EH (cell line): ENCODE data around the gene HK1.
"Not testable (repeated sequence)": the region's sequence is repeated elsewhere in the genome, so short reads cannot be mapped to it uniquely, and the experiment has no call there.

ENCODE experiments used
- DNase-seq: peaks from one replicate; pipeline ENCODE4 v3.0.0-alpha.2; 2015; ENCODE audit warnings: low read depth

HK1 gene

DNA sequence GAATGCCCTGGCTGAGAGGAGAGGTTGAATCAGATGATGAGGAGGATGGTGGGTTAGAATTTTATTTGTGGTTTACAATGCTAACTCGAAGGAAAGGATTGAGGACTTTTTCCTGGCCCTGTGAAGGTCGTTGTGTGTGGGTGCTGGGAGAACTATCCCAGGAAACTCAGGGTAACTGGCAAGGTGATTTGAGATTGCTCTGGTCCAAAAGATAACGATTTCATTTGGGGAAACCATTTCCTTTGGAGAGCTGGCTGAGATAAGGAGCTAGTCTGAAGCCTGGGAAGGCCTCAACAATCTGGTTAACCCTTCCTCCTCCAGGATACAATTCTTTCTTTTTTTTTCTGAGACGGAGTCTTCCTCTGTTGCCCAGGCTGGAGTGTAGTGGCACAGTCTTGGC lies 33.0 kb downstream of the HK1 start:
- DNase-seq, result no peak

DNA sequence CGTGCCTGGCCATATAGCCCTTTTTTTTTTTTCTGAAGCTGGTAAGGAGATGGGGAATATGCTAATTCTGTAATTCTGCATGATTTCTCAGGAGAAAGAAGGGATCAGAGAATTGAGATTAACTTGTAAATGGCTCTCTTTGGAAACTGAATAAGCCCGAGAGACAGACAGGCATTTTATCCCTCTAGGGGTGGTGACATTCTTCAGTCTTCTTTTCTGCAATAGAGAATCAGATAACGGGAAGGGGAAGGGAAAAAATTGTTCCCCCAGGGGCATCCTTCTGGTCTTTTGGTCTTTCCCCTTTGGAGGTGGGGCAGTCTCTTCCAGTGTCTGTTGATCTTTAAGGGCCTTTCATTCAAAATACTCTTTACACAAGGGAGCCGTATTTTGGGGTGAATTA lies 34.2 kb downstream of the HK1 start:
- no peak for DNase-seq

DNA sequence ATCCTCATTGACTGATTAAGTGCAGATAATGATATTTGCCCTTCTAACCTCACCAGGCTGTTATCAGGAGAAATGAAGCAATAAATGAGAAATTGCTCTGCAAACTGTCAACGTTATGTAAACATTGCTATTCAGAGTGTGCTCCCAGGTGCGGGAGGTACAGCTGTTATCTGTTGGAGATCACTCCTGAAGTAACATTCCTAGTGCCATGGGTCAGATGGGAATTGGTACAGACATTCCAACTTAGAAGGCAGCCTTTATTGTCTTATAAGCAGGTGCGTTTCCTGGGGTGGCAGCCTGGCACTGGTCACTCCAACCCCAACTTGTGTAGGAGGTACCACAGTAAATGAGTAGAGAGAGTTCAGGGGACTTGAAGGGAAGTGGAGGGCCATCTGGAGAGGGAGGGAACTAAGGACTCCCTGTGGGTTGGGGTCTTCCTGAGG lies 36.8 kb downstream of the HK1 start:
- DNase-seq, result no peak

DNA sequence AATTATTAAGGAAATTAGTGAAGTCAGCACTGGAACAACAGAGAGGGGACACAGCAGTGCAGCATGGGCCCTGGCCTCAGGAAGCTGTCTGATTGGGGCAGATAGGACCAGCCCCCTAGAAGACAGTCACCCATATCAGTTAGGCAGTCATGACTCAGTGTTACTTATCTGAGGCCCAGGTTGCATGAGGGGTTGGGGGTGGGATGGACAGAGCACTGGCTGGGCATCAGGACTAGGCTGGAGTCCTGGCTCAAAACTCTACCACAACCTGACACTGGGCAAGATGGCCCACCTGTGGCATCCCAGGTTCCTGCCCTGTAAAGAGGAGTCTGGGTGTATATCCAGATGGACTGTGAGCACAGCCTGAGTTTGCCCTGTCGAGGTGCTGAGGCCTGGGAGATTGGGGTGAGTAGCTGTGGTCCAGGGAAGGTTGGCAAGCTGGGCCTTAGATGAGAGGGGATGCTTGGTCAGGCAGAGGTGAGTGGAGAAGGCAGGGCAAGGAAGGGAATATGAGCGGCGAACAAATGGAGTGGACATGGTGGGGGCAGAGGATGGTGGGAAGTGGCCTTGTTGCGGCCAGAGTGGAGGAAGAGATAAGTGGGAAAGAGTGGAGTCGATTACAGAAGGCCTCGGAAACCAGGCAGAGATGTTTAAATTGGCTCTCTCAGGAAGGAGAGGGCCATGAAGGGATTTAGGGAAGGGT lies 37.5 kb downstream of the HK1 start:
- no peak for DNase-seq

DNA sequence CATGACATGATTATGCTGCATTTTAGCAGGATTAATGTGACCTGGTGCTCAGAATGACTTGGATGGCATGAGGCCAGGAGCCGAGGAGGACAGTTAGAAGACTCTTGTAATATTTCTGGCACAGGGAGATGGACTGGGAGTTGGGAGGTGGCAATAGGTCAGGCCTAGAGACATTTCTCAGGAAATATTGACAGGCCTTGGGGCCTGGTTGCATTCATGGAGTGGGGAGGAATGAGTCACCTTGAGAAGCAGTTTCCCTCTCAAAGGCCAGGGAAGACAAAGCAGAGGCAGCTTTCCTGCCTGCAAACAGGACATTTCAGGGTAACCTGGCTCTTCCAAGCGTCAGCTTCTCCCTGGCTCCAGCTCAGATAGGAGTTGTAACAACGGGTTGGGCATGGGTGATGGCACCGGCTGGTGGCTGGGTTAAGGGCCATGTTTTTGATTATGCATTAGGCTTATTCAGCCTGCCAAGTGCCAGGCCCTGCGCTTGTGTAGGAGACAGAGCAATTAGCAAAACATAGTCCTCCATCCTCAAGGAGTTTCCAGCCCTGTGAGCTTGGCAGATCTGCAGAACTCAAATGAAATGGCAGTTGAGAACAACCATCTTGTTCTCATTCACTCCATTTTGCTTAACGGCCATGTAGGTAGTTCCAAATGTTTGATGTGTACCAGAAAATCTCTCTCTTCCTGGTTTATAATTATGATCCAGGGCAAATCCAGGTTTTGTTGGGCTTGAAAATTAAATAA lies 38.2 kb downstream of the HK1 start:
- DNase-seq, result peak; percentile 52

DNA sequence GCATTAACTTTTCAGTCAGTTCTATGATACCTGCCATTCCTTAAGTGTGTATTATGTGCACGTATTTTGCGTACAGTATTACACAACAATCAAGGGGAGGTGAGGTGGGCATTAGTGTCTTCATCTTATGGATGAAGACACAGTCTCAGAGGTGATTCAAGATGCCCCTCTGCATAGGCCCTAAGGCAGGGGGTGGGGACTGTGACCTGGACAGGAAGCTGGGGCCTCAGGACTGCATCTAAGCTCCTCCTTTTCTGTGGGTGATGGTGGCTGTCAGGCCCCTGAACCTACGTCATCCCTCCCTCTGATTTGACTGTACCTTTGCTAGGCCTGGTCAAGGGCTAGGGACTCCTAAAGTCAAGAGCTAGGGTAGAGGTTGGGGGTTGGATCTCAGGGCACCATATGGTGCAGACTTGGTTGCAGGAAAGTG lies 38.9 kb downstream of the HK1 start:
- no peak for DNase-seq

DNA sequence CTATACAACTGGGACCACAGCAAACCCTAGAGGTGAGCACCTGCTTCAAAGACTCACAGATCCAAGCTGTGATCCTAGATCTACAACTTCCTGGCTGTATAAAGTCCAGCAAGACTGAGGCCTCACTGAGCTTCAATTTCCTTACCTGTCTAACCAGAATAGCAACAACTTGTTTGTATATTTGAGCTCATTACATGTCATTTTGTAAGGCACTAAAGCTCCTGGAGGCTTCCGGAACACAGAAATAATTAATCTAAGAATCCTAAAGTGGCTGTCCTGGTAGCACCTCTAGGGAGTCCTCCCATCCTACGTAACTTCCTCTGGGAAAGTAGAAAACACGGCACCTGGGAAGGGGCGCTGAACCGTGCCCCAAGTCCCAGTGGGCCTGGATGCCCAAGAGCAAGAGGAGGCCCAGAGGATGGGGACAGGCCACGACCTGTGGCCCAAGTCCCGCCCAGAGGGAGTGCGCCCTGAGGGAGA lies 39.4 kb downstream of the HK1 start:
- no peak for DNase-seq

DNA sequence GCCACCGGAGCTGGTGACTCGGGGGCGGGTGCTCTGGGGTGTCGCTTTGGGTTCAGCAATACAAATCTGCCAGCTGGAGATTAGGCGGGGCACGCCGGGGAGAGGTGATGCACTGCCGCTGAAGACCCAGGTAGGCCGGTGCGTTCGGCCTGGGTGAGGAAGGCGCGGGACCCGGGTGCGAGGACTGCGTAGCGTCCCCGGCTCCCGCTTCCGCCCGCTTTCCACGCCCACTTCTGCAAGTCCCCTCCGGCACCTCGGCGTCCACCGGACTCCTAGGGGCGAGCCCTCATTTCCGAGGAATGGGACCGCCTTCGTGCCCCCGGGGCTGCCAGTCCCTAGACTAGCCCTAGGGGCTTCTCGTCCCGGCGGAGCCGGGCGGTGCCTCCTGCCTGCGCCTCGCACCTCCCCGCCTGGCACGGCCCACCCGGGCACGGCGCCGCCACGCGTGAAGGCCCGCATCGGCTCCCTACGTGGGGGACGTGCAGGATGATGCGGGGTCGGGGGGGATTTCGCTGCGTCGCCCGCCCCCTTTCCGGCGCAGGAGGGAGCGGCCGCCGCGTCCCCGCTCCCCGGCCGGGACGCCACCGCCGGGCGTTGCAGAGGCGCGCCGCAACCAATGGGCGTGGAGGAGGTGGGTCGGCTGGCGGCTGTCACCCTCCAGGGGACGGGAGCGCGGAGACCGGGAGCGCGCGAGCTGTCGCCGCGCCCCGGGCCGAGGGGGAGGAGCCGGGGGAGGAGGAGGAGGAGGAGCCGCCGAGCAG lies 40.0 kb downstream of the HK1 start:
- DNase-seq, result peak; percentile 90

DNA sequence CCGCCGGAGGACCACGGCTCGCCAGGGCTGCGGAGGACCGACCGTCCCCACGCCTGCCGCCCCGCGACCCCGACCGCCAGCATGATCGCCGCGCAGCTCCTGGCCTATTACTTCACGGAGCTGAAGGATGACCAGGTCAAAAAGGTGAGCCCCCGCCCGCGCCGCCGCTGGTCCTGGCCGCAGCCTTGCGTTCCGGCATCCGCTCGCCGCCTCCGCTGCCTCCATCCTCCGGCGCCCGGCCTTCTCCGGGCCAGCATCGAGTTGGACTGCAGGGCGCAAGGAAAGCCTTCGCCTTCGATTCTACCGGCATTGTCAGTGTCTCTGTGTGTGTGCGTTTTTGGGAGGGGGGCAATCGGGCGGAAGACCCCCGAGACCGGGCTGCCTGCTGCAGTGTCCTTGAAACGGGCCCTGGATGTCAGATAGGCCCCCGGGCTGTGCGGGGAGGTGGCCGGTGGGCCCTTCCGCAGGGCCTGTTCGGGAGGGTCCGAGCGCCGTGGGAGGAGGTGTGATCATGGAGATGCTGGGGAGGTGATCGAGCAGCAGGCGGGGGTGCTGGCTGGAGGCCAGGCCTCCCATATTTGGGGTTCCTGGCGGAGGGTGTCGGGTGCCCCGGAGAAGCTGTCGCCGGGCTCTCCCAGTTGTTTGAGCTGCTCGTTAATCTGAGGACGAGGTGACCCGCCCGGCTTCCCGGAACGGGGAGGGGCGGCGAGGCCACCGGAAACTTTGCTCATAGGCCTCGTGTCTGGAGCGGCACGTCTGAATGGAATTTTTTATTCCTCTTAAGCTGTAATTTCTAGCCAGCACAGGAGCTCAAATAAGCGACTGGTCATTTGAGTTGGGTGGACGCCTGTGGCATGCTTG lies 40.8 kb downstream of the HK1 start:
- peak; percentile 82 for DNase-seq

DNA sequence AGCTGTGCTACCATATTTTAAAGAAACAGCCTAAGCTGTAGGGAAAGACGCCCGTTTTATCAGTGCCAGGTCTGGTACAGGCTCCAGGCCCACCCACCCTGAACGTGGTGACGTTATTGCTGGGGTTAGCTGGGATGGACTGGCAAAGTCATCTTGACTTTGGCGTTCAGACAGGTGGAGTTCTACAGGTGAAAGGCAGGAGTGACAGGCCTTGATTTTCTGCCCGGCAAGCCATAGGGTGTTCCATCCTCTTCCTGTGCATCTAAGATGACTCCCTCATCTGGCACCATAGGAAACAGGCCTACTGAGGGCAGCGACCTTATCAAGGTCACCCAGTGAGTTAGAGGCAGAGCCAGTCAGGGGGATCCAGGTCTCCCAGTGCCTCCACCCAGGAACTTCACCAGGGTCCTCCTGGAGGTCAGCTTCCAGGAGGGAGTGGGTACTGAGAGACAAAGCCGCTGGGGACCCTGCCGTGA lies 41.6 kb downstream of the HK1 start:
- no peak for DNase-seq

DNA sequence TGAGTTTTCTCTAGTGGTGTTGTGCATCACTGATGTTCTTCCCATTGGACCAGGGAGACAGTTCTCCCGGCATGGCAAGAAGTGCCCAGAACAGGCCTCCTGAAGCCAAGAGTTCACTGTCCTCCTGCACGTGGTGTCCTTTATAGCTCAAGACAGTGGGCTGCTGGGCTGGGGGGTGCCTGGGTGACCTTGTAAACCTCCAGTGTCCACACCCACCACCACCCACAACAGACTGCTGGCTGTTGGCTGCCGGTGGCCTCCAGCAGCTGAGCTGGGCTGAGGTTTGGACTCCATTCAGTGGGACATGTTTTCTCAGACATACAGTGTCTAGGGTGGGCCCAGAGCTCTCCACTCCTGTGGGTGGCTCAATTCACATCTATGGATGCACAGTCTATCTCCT lies 42.2 kb downstream of the HK1 start:
- DNase-seq, result no peak

DNA sequence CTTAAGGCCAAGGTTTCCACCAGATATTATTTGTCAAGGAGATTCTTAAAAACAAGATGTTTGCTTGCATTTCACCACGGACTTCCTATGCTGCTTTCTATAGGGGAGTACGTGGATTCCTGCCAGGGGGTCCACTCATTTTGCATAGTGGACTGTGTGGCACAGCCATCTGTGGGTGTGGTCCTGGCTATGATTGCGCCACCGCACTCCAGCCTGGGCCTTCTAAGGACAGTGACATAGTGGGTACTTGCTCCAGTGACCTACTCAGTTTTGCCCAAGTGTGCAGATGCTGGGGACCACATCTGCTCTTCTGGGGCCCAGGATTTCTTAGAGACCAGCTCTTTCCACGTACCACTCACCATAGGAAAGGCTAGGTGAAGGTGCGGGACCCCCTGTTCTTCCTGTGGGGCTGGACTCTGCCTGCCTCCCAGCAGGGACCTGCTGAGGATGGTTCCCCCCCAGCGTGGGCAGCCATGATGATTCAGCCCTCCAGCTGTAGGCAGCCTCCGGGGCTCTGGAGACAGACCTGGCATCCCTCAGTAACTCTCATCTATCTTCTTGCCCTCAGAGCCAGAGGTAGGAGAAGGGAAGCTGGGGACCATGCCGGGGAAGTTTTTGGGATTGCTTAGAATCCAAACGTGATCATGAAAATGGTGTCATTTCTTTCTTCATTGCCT lies 42.9 kb downstream of the HK1 start:
- no peak for DNase-seq

DNA sequence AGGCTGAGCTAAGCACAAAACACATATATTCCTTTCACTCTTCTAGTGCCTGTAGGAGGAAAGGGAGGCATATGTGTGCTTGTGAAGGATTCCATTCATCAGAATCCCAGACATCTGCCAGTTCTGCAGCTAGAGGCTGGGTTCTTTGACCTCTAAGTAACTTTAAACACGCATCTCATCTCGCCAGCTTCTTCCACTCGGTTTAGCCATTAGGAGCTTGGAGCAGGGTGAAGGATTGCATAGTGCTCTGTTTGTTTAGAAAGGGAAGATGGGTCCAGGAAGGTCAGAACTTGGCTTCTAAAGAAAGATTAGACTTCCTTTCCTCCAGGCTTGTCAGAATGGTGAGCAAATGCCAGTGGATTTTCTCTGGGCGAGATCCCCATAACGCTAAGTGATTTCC lies 43.6 kb downstream of the HK1 start:
- no peak for DNase-seq

DNA sequence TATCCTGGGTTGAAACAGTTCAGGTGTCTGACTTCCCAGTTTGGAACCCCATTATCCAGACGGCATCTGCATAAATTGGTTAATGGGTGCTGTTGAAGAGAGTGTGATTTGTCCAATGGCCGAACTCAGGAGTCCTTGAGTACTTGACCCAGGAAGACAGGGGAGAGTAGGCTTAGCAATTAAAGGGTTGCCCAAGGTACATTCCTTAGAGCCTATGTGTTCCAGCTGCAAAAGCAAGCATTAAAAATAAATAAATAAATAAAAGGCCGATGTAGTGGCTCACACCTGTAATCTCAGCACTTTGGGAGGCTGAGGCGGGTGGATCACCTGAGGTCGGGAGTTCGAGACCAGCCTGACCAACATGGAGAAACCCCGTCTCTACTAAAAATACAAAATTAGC lies 44.0 kb downstream of the HK1 start:
- DNase-seq, result not testable (repeated sequence)

DNA sequence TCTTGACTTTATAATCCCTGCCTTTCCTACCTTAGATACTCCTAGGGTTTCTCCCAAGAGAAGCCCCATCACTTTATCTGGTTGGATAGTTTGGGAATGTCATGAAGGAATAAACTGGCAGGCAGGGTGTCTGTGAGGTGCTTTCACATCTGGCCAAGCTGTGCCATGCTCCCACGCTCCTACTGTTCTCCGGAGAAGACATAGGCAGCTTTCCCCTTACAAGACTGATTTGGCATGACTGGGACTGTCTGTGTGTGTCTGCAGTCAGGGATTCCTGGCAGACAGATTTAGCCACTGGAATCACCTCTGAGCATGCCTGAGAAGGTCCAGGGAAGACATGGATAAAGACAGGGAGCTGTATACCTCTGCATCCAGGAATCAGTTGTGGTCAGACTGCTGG lies 45.3 kb downstream of the HK1 start:
- DNase-seq, result no peak

DNA sequence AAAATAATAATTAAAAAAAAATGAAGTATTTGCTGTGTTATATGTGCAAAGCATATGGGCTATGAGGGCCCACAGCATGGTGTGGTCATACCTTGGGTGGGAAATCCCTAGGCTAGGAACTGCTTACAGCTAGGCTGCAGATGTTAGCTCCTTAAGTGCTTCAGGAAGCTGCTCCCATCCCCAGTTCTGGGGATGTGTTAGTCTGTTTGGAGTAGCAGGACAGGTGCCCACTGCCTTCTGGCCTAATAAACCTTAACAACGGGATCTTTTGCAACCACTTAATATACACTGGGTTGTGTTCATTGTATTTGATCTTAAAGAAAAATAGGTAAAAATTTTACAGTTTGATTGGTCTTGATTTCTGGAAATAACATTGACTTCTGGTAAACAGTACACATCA lies 46.3 kb downstream of the HK1 start:
- DNase-seq, result no peak

DNA sequence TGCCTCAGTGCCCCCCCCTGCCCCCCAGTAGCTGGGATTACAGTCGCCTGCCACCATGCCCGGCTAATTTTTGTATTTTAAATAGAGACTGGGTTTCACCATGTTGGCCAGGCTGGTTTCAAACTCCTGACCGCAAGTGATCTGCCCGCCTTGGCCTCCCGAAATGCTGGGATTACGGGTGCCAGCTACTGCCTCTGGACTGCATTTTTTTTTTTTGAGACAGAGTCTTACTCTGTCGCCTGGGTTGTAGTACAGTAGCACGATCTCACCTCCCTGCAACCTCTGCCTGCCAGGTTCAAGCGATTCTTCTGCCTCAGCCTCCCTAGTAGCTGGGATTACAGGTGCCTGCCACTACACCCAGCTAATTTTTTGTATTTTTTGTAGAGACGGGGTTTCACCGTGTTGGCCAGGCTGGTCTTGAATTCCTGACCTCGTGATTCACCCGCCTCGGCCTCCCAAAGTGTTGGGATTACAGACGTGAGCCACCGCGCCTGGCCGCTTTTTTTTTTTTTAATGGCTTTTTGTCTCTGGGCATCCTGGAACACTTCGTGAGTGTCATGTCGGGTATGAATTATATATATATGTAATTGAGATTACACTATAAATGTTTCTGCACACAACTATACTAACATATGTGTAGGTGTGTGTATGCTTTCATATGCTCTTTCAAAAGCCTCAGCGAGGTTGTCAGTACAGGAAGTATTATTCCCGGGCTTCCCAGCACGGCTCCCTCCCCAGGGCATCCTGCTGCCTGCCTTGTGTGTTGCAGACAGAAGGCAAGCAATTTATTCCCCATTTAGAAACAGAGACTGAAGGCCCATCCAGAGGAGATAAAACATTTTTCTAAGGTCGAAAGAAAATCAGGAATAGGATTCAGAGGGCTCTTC lies 47.6 kb downstream of the HK1 start:
- peak; percentile 59 for DNase-seq

DNA sequence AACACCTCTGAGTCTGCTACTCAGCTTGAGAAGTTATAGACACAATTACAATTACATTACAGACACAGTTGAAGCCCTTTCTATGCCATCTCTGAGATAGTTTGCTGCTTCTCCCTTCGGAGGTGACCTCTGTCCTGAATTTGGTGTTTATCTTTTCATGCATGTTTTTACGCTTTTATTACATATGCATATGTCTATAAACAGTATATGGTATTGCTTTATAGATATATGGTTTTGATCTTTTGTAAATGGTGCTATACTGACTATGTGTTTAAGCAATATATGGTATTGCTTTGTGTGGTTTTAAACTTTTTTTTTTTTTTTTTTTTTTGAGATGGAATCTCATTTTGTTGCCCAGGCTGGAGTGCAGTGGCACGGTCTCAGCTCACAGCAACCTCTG lies 48.4 kb downstream of the HK1 start:
- DNase-seq, result no peak

DNA sequence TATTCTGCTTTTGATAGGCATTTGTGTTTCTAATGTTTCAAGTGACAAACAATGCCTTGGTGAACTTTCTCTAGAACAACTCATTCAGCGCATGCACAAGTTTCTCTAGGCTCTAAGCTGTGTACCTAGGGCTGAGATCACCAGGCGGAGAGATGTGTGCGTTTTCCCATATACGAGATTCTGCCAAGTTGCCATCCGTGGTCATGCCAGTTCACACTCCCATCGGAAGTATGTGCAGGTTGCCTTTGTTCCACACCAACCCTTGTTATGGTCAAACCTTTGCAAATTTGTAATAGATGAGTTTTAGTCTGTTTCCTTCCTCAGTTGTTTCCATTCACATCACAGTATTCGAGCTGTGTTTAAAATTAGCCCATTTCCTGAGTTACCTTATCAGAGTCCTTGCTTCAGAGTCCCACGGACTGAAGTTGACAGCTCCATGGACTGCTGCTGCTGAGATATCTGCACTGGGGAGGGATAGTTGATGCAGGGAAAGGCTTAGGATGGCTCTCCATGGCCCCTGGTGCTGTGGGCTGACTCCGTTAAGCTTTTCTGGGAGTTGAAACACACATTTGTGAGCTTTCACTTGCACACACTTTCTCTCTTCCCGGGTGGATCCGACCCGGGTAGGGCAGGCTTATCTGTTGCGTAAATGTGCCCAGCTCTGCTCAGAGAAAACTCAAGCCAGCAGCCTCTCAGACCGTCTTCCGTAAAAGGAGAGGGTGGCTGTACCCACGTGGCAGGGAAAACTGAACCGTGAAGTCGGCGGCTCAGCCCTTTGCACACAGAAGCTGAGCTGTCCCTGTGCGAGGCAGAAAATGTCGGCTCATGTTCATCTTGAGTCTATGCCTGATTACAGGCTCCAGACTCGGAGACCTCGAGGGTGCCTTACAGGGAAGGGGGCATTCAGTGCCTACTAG lies 49.4 kb downstream of the HK1 start:
- DNase-seq, result peak; percentile 77
